Left lung (tissue), 10 donors: ENCODE results near the gene SOX10. TPM values are rescaled to one million over a fixed set of nuclear protein-coding genes. Genes with fewer than 3 reads are reported as not detected.
"Not testable (repeated sequence)": the region's sequence is repeated elsewhere in the genome, so short reads cannot be mapped to it uniquely, and the experiment has no call there.

Source experiments
- ATAC-seq: fragments of 200-7000 bp; cut with Tn5 transposase; one replicate; pipeline ENCODE4 v1.9.1; 2020; ENCODE audit warnings: moderate library complexity
- DNase-seq, 4 donors: peaks; one replicate each; pipeline ENCODE4 v3.0.0-alpha.2; 2013 to 2020
- H3K27ac ChIP-seq, 2 donors: fragments of 200-600 bp; sonication (generic) in 1 of 2; one replicate each; pipeline versions ENCODE4 v1.5.0 to v1.8.0; 2020 to 2021
- H3K27me3 ChIP-seq, 2 donors: fragments of 200-600 bp; sonication (generic) in 1 of 2; one replicate each; pipeline versions ENCODE4 v1.5.0 to v1.8.0; 2020 to 2021
- H3K36me3 ChIP-seq, 2 donors: fragments of 200-600 bp; sonication (generic) in 1 of 2; one replicate each; pipeline versions ENCODE4 v1.5.0 to v1.8.0; 2020 to 2021
- H3K4me1 ChIP-seq, 2 donors: fragments of 200-600 bp; one replicate each; pipeline ENCODE4 v1.8.0; 2021
- H3K4me3 ChIP-seq, 2 donors: fragments of 200-600 bp; sonication (generic) in 1 of 2; one replicate each; pipeline versions ENCODE4 v1.5.0 to v1.8.0; 2020 to 2021; ENCODE audit warnings: mild to moderate bottlenecking in 1 of 2
- H3K9me3 ChIP-seq, 2 donors: fragments of 200-600 bp; sonication (generic) in 1 of 2; one replicate each; pipeline versions ENCODE4 v1.5.0 to v1.8.0; 2020 to 2021
- intact Hi-C, 2 donors: fragments of 100-400 bp; cut with DNase I; formaldehyde crosslinking; loops; one replicate each; pipeline versions ENCODE4 v1.11.2 to v1.14.2; 2022
- polyA plus RNA-seq, 6 donors: library from polyadenylated mRNA; unstranded; fragments of 120-200 nt; gene quantifications; one replicate each; pipeline ENCODE4 v1.2.1, GENCODE V29; 2013; ENCODE audit not compliant: insufficient read length in 6 of 6
- total RNA-seq, 2 donors: library from RNA; stranded (reverse); fragmentation: NEBNext Ultra II Directional; extraction: Animal tissue kit (Norgen Biotek cat#: 25700); gene quantifications; one replicate each; pipeline ENCODE4 v1.2.1, GENCODE V29; 2021
- TF ChIP-seq, protein P1 (sequence below), 2 donors: fragments of 200-600 bp; sonication (generic) in 1 of 2; IDR thresholded peaks; one replicate each; pipeline versions ENCODE4 v1.5.0 to v1.8.0; 2021; ENCODE audit warnings: antibody characterized with exemption in 2 of 2
- donor health status: DM: no; HTN: yes; CAD: no.
- donor health status: DM: no; HTN: no; CAD: no.

The SOX10 gene
- total and polyA plus RNA-seq, 8 donors = 0.41 to 1.0 (median 0.83) TPM; not detected in 2

DNA sequence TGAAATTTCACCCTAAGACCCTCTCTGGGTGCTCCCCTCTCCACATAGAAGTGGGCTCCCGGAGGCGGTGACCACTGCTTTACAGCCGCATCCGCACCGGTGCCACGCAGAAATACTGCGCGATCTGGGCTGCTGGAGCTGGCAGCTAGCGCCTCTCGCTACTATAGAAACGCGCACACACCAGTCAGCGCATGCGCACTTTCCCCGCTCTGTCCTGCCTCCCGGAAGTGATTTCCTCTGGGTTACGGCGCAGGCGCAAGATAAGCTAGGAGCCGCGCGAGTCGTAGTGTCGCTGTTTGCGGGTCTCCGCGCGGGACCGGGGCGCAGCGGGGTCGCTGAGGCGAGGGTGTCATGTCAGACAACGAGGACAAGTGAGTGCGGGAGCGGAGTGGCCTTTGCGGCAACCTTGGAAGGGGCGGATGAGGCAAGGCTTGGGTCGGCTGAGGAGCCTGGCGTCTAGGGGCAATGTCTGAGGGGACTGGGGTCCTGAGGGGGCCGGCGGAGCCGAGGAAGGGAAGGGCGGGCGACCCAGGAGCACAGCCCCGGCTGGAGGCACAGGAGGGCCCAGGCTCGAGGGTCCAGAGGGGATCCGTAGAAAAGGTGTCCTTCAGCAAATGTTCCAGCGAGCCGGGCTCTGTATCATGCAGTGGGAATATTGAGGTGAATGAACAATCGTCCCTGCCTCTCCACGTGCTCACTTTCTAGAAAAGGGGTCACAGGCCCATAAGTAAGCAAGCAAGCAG lies 30.7 kb downstream of the SOX10 start, which contains the start of the genes C22orf23 and POLR2F:
C22orf23 (minus strand) TSS at position 165 of the 743 bp plus-strand sequence. CDS start 452 bp downstream, outside the sequence.
POLR2F (plus strand) TSS at position 263 of the 743 bp plus-strand sequence; CDS start at position 352, 89 bp downstream.
- peaks cover 0 to 14% of the 10 kb centered on the region in 2 donors for H3K27me3 ChIP-seq
- TF ChIP-seq, protein P1, sequence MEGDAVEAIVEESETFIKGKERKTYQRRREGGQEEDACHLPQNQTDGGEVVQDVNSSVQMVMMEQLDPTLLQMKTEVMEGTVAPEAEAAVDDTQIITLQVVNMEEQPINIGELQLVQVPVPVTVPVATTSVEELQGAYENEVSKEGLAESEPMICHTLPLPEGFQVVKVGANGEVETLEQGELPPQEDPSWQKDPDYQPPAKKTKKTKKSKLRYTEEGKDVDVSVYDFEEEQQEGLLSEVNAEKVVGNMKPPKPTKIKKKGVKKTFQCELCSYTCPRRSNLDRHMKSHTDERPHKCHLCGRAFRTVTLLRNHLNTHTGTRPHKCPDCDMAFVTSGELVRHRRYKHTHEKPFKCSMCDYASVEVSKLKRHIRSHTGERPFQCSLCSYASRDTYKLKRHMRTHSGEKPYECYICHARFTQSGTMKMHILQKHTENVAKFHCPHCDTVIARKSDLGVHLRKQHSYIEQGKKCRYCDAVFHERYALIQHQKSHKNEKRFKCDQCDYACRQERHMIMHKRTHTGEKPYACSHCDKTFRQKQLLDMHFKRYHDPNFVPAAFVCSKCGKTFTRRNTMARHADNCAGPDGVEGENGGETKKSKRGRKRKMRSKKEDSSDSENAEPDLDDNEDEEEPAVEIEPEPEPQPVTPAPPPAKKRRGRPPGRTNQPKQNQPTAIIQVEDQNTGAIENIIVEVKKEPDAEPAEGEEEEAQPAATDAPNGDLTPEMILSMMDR (IDR thresholded peaks at IDR 0.05) = no peak
- ATAC-seq (peak; percentile 97), DNase-seq (peak; percentile 97 to 99 (median 98))
- intact Hi-C loops = no loop called here
- peak within 1 kb of the TSS; percentile 88 to 90 for H3K4me3 ChIP-seq
- H3K4me1 ChIP-seq = peaks cover 11 to 27% of the 10 kb centered on the region in 2 donors
- no peaks in the 10 kb centered on the region for H3K9me3 ChIP-seq
- H3K36me3 ChIP-seq = peaks cover 0 to 26% of the 10 kb centered on the region in 2 donors
- peak within 1 kb of the TSS in 1 of 2 donors; percentile 70 for H3K27ac ChIP-seq

DNA sequence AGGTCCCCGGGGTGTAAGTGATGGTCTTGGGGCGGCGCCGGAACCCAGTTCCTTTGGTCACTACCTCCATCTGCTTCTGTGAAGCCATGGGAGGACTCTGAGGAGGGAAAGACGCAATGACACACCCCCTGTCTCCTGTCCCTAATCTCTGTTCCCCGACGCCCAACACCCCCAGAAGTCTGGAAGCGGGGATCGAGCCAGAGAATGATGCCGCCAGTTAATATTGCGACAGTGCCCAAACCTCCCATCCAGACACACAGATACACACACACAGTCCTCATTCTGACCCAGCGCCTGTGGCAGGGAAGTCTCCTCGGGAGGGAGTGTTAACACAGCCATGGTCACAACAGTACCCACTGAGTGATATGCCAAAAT lies 31.3 kb downstream of the SOX10 start:
- TF ChIP-seq, protein P1 (IDR thresholded peaks at IDR 0.05) = no peak
- Histone ChIP-seq H3K4me1 (peaks cover 11 to 27% of the 10 kb centered on the region in 2 donors), H3K27ac (peak overlapping the region in 1 of 2 donors; percentile 70), H3K36me3 (peaks cover 0 to 21% of the 10 kb centered on the region in 2 donors), H3K27me3 (peaks cover 0 to 14% of the 10 kb centered on the region in 2 donors), H3K9me3 (no peaks in the 10 kb centered on the region), H3K4me3 (peak overlapping the region; percentile 88 to 90)
- DNase-seq (no peak), ATAC-seq (peak; percentile 65)
- intact Hi-C loops = no loop called here

DNA sequence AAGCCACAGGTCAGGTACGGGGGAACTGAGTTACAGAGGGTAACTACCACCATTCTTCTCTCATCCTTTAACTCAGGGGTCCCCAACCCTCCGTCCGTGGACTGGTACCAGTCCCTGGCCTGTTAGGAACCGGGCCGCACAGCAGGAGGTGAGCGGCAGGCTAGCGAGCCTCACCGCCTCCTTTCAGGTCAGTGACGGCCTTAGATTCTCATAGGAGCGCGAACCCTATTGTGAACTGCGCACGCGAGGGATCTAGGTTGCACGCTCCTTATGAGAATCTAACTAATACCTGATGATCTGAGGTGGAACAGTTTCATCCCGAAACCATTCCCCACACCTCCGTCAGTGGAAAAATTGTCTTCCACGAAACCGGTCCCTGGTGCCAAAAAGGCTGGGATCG lies 31.7 kb downstream of the SOX10 start:
- ATAC-seq = peak; percentile 28
- Histone ChIP-seq H3K4me3 (peak overlapping the region; percentile 88 to 90), H3K4me1 (peaks cover 11 to 27% of the 10 kb centered on the region in 2 donors), H3K36me3 (peaks cover 0 to 17% of the 10 kb centered on the region in 2 donors), H3K27me3 (peaks cover 0 to 14% of the 10 kb centered on the region in 2 donors)
- H3K9me3 ChIP-seq, H3K27ac ChIP-seq, intact Hi-C loops, DNase-seq: not testable (repeated sequence)

DNA sequence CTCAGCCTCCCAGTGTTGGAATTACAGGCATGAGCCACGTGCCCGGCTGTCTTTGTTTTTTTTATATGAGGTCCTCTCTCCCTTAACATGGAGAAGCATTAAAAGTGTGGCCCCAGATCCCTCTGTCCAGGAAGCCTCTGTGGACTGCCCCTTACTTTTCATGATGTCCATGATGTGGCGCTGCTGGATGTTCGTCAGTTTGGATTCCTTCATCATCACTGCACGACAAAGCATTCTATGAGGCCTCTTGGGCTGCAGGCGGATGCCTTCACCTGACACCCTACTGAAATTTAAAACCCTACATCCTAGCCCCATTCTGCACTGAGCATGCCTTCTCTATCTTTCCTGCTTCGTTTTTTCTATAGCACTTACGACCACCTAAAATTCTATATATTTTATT lies 33.0 kb downstream of the SOX10 start:
- TF ChIP-seq, protein P1 (IDR thresholded peaks at IDR 0.05) = no peak
- intact Hi-C loops = no loop called here
- DNase-seq (no peak), ATAC-seq (no peak)
- Histone ChIP-seq H3K27ac (no peak overlapping the region), H3K9me3 (no peaks in the 10 kb centered on the region), H3K4me3 (no peak overlapping the region), H3K27me3 (peaks cover 0 to 14% of the 10 kb centered on the region in 2 donors), H3K36me3 (peaks cover 0 to 3% of the 10 kb centered on the region in 2 donors), H3K4me1 (peaks cover 11 to 27% of the 10 kb centered on the region in 2 donors)

DNA sequence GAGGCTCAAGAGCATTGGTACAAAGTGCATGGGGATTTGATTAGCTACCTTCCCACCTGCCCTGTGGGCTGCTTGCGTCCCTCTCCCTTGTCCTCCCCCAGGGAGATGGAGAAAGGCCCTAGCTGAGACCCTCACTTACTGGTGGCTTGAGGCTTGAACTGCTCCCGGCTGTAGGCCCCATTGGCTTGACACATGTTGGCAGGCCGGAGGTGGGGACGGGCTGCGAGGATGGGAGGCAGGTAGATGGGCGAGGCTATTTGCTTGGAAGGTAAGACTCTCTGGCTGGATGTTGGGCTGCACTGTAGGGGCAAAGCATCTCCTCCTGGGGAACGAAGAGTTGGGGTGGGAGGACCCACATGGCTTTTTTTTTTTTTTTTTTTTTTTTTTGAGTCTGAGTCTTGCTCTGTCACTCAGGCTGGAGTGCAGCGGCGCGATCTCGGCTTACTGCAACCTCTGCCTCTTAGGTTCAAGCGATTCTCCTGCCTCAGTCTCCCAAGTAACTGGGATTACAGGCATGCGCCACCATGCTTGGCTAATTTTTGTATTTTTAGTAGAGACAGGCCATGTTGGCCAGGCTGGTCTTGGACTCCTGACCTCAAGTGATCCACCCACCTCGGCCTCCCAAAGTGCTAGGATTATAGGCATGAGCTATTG lies 37.1 kb downstream of the SOX10 start:
- H3K27me3 ChIP-seq, intact Hi-C loops, ATAC-seq, H3K27ac ChIP-seq, H3K9me3 ChIP-seq, H3K4me3 ChIP-seq, H3K4me1 ChIP-seq: not testable (repeated sequence)
- peak in 1 of 4 donors; percentile 55 for DNase-seq
- H3K36me3 ChIP-seq = peaks cover 0 to 14% of the 10 kb centered on the region in 2 donors

DNA sequence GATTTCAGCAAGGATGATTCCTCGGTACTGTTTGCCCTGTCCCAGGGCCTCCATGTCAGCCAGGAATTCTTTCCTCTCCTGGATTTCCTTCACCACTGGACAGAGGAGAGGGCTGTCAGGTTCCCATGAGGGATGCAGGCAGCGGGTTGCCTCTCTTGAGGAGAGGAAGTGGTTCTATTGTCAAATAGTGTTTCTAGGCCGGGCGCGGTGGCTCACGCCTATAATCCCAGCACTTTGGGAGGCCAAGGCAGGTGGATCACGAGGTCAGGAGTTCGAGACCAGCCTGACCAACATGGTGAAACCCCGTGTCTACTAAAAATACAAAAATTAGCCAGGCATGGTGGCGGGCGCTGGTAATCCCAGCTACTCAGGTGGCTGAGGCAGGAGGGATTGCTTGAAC lies 39.9 kb downstream of the SOX10 start:
- intact Hi-C loops, H3K9me3 ChIP-seq: not testable (repeated sequence)

More for the DNA sequence above, 39.9 kb downstream of the SOX10 start:
- H3K27ac ChIP-seq, H3K4me3 ChIP-seq, H3K27me3 ChIP-seq, DNase-seq, ATAC-seq, H3K4me1 ChIP-seq: not testable (repeated sequence)
- H3K36me3 ChIP-seq = peaks cover 0 to 43% of the 10 kb centered on the region in 2 donors
